Epithelial cell of prostate (primary cell): ENCODE data around the gene CRLF3.
A peak's percentile ranks its signal among the peaks of the same experiment; 100 is the strongest.
"Not testable (repeated sequence)": the region's sequence is repeated elsewhere in the genome, so short reads cannot be mapped to it uniquely, and the experiment has no call there.

Experiments used
- DNase-seq: peaks from one replicate; pipeline ENCODE4 v3.0.0-alpha.2; 2011; ENCODE audit warnings: low read depth, low spot score
- H3K27ac ChIP-seq: fragments of 450-650 bp; 2 replicates; pipeline ENCODE4 v1.5.1; 2017; ENCODE audit warnings: mild to moderate bottlenecking

CRLF3 gene, protein sequence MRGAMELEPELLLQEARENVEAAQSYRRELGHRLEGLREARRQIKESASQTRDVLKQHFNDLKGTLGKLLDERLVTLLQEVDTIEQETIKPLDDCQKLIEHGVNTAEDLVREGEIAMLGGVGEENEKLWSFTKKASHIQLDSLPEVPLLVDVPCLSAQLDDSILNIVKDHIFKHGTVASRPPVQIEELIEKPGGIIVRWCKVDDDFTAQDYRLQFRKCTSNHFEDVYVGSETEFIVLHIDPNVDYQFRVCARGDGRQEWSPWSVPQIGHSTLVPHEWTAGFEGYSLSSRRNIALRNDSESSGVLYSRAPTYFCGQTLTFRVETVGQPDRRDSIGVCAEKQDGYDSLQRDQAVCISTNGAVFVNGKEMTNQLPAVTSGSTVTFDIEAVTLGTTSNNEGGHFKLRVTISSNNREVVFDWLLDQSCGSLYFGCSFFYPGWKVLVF

DNA sequence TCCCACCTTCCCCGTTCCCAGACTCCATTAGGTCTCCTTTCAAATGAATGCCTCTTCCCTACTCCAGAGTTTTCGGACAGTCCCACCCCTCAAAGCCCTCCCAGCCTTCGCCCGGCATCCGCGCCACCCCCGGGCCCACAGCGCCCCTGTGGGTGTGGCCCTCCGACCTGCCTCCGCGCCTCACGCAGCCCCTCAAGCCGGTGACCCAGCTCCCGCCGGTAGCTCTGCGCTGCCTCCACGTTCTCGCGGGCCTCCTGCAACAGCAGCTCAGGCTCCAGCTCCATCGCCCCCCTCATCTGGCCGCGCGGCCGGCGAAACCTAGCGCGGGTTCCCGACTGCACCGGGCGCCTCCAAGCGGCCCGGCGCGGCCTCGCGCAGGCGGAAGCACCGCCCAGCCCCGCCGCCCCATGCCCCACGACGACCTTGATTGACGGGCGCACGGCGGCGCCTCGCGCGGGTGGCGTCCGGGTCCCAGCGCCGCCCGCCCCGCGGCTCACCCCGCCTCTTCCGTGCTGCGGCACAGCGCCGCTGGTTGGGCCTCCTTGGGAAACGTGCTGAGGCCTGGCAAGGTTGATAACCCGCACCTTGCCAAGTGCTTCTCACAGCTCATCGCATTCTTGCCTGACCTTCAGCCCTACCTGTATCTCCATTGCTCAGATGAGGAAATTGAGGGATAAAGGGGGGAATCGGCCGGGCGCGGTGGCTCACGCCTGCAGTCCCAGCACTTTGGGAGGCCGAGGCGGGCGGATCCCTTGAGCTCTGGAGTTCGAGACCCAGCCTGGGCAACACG, at the start of gene CRLF3:
Gene CRLF3, minus strand, starts transcription at position 337 of the 790 bp plus-strand sequence. Its CDS starts 41 bp downstream, at position 296.
- peak; percentile 64 for DNase-seq
- peak within 1 kb of the TSS; percentile 79 for H3K27ac ChIP-seq

DNA sequence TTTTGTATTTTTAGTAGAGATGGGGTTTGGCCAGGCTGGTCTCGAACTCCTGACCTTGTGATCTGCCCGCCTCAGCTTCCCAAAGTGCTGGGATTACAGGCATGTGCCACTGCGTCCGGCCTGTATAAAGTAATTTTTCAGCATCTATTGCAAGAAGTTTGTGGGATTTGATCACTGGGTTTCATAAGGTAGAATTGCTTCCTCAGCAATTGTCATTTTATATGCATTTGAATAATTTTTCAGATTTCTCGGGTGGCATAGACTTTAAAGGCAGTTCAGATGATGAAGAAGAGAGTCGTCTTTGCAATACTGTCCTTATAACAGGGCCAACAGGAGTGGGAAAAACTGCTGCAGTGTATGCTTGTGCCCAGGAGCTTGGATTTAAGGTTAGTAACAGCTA, 44.5 kb upstream of the CRLF3 start:
- no peak overlapping the region for H3K27ac ChIP-seq
- DNase-seq: no peak

DNA sequence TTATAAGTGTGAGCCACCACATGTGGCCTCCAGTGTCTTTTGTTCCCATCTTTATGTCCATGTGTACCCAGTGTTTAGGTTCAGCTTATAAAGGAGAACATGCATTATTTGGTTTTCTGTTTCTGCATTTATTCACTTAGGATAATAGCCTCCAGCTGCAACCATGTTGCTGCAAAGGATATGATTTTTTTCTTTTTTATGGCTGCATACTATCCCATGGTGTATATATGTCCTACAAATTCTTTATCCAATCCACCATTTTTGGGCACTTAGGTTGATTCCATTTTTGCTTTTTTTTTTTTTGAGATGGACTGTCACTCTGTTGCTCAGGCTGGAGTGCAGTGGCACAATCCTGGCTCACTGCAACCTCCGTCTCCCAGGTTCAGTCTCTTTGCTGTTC, 40.1 kb upstream of the CRLF3 start:
- H3K27ac ChIP-seq: no peak overlapping the region
- DNase-seq: no peak

DNA sequence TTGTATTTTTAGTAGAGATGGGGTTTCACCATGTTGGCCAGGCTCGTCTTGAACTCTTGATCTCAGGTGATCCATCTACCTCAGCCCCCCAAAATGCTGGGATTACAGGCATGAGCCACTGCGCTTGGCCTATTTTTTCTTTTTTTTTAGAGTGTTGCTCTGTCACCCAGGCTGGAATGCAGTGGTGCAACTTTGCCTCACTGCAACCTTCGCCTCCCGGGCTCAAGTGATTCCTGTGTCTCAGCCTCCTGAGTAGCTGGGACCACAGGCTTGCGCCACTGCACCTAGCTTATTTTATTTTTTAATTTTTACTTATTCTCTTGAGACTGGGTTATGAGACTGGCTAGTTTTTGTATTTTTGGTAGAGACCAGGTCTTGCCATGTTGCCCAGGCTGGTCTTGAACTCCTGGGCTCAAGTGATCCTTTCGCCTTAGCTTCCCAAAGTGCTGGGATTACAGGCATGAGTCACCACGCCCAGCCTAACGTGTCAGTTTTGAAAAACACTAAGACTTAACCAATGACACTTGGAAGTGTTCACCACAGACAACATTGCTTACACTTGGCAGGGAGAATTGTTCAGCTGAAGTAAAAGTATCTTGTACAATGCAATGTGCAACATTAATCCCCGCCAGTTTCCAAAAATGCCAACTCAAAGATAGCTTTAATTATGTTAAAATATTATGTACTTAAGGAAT, 34.2 kb upstream of the CRLF3 start:
- H3K27ac ChIP-seq: no peak overlapping the region
- DNase-seq: no peak

DNA sequence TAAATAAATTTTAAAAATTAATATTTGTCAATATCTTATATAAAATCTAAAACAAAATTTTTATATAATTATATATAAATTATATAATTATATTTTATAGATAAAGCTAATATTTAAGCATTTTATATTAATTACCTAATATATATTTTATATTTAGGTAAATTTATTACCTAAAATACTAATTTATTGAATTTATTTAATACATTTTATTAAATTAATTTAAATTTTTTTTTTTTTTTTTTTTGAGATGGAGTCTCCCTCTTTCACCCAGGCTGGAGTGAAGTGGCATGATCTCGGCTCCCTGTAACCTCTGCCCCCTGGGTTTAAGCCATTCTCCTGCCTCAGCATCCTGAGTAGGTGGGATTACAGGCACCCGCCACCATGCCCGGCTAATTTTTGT, 29.7 kb upstream of the CRLF3 start:
- no peak for DNase-seq
- H3K27ac ChIP-seq: no peak overlapping the region

DNA sequence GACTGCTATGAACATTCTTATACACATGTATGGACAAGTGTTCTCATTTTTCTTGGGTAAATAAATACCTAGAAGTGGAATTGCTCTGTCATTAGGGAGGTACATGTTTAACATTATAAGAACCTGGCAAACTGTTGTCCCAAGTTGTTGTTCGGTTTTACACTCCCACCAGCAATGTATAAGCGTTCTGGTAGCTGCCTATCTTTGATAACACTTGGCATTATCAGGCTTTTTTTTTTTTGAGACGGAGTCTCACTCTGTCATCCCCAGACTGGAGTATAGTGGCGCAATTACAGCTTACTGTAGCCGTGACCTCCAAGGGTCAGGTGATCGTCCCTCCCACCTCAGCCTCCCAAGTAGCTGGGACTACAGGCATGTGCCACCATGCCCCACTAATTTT, 23.5 kb upstream of the CRLF3 start:
- DNase-seq: no peak
- H3K27ac ChIP-seq: no peak overlapping the region

DNA sequence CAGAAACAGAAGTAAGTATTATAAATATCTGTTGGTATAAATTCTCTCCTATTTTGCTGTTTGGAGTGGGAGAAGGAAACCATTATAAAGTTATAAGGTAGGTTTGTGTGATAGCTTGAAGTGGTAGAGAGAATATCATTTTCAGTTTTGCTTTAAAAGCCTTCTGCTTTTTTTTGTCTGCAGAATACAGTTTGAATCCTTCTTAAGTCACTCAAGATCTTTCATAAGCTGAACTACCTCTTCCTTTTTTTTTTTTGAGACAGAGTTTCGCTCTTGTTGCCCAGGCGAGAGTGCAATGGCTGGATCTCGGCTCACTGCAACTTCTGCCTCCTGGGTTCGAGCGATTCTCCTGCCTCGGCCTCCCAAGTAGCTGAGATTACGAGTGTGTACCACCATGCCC, 16.3 kb upstream of the CRLF3 start:
- DNase-seq: no peak
- no peak overlapping the region for H3K27ac ChIP-seq

DNA sequence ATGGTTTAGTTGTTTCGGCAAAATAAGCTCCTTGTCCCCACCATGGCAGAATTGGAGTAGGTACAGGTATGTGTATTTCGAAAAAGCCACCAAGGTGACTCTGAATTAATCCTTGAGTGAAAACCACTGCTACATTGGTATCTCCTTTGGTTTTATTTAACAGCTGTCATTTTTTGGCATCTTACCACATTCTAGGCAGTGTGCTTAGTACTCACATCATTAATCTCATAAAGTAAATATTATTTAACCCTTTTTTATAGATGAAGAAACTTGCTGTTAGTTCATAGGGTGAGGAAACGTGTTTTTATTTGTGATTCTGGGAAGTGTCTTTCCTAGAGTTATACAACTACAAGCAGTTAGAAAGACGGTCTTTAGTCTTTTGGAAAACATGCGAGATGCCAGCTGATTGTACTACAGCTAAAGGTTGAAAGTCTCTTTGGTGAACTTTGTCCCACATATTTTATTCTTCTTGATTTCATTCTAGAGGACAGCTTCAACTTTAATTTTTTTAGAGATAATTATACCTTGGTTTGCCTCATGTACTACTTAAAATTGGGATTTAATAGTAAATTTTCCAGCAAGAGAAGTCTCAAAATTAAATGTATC, 13.8 kb upstream of the CRLF3 start:
- DNase-seq: no peak

DNA sequence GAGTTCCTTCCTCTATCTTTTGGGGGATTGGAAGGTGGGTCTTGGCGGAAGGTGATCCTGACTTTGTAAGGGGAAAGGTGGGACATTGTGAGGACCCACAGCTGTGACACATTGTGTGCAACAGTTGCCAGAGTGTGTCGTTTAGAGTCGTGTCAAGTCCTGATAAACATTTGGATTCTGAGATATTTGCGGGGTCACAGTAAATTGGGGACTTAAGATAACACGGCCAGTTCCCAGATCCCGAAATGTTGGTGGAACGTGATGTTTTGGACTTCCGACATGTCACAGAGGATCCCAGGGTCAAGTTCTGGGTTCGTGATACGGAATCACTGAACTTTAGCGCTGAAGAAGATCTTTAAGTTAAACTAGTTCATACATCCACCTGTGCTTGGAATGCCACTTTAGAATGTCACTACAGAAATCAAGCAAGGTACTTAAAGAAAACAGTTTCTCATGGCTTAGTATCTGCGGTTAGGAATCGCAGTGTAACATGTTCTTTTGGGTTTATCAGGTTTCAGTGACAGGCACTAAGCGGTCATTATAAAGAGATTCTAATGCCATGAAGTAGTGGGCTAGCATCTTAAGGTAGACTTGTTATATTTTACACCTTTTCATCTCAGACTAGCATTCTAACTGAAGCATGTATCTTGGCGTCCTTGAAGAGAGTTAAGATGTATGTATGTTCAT, 8.1 kb upstream of the CRLF3 start:
- H3K27ac ChIP-seq: no peak overlapping the region

More for the DNA sequence above, 13.8 kb upstream of the CRLF3 start:
- H3K27ac ChIP-seq: no peak overlapping the region

DNA sequence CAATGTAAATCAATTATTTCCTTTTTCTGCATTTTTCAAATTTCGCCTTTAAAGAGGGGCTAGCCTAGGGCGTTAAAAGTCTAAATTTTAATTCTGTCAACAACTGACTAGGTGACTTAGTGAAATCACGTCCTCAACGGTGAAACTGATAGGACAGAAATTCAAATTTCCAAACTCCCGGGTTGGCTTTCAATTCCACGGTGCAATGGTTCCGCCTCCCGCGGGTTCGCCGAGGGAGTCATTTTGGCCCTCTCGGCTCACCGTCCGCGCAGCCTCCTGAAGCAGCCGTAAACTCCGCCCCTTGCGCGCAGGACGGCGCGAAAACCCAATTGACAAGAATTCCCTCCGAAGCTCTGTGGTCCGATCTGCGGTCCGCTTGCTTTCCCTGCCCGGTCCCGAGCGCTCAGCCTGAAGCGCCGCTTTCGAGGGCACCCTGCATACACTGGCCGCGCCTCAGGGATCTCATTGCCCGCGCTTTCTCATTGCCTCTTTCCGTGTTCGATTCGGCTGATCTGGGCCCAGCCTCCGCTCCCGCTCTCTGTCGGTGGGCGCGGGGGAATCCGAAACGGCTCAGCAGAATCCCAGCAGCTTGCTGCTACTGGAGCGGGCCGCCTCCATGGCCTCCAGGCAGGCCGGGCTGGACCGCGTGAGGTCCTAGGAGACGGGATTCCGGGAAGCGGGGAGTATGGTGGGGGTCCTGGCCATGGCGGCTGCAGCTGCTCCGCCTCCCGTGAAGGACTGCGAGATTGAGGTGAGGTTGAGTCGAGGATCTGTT, 7.4 kb upstream of the CRLF3 start, which contains the start of gene ATAD5:
Gene ATAD5, plus strand, starts transcription at position 304 of the 775 bp plus-strand sequence. Its CDS starts 382 bp downstream, at position 686.
- no peak for DNase-seq
- peak within 1 kb of the TSS; percentile 17 for H3K27ac ChIP-seq

More for the DNA sequence above, 8.1 kb upstream of the CRLF3 start:
- no peak for DNase-seq

DNA sequence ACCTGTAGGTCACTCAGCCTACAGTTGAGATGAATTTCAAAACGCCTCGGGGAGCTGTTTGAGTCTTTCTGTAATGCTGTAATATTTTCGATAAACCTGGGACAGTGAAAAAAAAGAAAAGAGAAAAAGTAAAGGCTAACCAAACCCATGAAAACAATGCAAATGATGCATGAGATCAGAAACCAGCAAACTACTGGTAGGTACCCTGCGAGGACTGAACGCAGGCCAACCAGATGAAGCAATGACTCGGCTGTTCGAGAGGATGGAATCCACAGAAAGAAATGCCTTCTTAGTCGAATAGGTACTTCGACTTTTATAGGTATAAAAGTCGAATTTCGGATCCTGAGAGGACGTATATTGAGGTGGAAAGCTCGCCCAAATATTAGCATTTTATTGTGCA, 6.8 kb upstream of the CRLF3 start:
- DNase-seq: no peak
- peak overlapping the region; percentile 17 for H3K27ac ChIP-seq

DNA sequence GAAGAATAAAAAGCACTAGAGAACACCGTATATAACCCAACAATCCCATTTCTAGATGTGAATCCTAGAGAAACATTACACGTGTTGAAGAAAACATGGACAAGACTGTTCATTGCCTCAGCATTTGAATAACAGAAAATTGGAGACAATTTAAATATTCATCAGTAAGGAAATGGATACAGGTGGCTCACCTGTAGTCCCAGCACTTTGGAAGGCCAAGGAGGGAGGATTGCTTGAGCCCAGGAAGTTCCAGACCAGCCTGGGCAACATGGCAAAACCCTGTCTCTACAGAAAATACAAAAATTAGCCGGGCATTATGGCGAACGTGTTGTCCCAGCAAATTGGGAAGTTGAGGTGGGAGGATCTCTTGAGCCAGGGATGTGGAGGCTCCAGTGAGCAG, 4.5 kb upstream of the CRLF3 start:
- no peak for DNase-seq
- no peak overlapping the region for H3K27ac ChIP-seq

DNA sequence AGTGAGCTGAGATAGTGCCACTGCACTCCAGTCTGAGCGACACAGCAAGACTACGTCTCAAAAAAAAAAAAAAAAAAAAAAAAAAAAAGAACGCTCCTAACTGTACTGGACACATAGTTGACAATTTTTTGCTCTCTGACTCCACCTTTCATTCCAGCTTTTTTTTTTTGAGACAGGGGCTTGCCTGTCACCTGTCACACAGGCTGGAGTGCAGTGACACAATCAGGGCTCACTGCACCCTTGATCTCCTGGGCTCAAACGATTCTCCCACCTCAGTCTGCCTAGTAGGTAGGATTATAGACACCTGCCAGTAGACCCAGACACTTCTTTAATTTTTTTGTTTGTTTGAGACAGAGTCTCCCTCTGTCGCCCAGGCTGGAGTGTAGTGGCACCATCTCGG, 2.6 kb upstream of the CRLF3 start:
- no peak for DNase-seq
- H3K27ac ChIP-seq: no peak overlapping the region

DNA sequence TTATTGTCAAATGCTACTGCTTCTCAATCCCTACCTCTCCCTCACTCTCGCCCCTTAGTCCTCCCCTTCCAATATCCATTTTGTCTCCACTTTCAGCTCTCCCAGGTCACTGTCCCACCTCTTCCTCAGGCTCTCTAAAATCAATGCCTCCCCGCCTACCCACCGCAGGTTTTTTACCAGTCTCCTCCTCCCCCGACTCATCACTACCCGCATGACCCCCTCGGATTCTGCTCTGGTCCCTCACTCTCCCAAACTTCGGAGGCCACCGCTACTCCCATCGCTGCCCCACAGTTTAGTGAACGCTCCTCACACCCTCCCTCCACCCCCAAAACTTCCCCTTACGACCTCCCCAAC, 513 bp downstream of the CRLF3 start:
- peak overlapping the region; percentile 79 for H3K27ac ChIP-seq
- no peak for DNase-seq

DNA sequence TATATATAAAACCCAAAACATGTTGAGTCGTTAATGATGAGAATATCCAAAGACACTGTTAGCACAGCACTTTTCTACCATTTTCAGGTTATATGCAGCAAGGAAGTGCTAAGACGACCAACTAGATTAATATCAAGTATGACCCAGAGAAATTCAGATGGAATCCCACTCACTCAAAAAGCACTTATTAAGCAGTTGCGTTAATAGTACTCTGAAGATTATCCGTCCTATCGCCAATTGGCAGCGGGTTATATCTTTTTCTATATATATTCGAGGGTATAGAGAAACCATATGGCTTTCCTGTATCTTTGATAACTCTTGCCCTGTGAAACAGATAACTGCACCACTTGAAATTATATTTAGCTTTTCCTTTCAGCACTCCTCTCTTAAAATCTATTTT, 1.1 kb downstream of the CRLF3 start:
- peak overlapping the region; percentile 79 for H3K27ac ChIP-seq
- no peak for DNase-seq

DNA sequence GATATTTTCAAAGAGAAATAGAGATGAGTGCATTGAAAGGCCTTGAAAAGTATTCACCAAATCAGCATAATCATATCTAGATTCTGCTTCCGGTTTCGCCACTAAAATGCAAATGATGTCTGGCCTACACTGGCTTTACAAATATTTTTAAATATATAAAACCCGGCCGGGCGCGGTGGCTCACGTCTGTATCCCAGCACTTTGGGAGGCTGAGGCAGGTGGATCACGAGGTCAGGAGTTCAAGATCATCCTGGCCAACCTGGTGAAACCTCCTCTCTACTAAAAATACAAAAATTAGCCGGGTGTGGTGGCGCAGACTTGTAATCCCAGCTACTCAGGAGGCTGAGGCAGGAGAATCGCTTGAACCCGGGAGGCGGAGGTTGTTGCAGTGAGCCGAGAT, 1.6 kb downstream of the CRLF3 start:
- DNase-seq: not testable (repeated sequence)
- peak overlapping the region; percentile 4 for H3K27ac ChIP-seq

DNA sequence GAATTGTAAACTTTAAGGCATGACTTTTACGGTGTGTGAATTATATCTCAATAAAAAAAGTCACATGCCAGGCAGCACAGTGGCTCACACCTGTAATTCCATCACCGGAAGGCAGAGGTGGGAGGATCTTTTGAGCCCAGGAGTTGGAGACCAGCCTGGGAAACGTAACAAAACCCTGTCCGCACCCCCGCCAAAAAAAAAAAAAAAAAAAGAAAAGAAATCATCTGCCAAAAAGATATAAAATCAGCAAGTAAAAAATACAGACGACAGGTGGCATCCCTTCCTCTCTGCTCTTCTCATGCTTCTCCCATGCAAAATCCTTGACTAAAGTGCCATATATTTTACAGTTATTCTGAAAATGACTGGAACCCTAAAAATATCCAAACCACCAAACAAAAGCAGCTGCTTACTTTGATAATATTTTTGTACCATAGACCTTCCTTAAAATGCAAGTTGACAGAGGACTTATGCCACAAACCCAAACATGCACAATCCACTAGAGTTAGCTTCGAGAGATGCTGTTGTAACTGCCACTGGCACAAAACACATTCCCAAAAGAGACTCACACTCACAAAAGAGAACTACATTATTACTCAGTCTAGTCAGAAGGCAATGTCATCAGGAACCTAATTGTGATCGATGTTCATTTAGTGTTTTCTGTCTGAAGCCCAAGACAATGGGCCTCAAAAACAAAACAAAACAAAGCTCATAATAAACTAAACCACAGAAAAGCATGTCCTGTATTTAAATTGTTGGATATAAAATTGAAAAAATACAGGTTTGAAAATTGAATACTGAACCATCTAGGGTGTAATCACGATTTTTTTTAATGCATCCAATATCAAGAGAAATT, 2.4 kb downstream of the CRLF3 start:
- DNase-seq: no peak
- peak overlapping the region; percentile 4 for H3K27ac ChIP-seq
